ENCODE data around the gene RMND1. TPM values are rescaled to one million over a fixed set of nuclear protein-coding genes. Genes with fewer than 3 reads are reported as not detected.

RMND1 gene
- total and polyA plus RNA-seq, 2 of the 13 experiments (the other 11 are each of a cell fraction or from before 2014, with no cell fraction given): 34.0 to 72.5 TPM

DNA sequence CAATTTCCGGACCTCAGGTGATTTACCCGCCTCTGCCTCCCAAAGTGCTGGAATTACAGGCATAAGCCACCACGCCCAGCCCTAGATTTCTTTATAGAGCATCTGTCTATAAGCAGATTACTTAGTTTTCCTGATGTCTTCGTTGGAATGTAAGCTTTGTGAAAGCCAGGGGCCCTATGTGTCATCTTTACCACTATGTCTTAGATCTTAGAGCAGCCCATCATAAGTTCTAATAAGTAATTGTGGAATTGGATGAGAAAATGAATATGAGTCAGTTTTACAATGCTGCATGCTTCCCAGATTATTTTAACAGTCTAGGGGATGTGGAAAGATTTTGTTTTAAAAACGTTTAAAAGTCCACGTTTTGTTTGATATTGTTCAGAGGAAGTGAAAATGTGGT lies 51.5 kb downstream of the RMND1 start:
- no peak overlapping the region for H3K9ac ChIP-seq (ENCODE audit: insufficient read depth, low read depth, low read length)
- TF ChIP-seq MYC (CRISPR knock-in tag; IDR thresholded peaks at IDR 0.05; ENCODE audit: borderline replicate concordance): no peak
- FAIRE-seq (no peak), ATAC-seq (no peak), DNase-seq (ENCODE audit: low spot score) (no peak)
- H2AFZ ChIP-seq (ENCODE audit: low read length): no peak overlapping the region
- ChIA-PET CTCF (ENCODE audit: low intra/inter-chr PET ratio, low total read pairs) (no interaction called here), POLR2A (interaction anchor here (1.1 kb wide), 2 partner anchors 10 to 11 kb away, joined by 3 read pairs; no protein-coding TSS in a partner anchor)
- intact Hi-C loops (cut with micrococcal nuclease; ENCODE audit: unreplicated experiment) (no loop called here), in situ Hi-C loops (cut with HindIII; ENCODE audit: extremely low pct_ligation_motif_present, low pct_unique_long_range_greater_than_20kb) (no loop called here)
- H3K27ac ChIP-seq (ENCODE audit: extremely low read length, insufficient read depth, low read length): no peak overlapping the region
- H3K4me2 ChIP-seq (ENCODE audit: low read depth, low read length): no peak overlapping the region
- H4K20me1 ChIP-seq (ENCODE audit: insufficient read depth, low read length): no peaks in the 10 kb centered on the region; the same call in 1 of the 2 replicates
- no peaks in the 10 kb centered on the region for H3K27me3 ChIP-seq (ENCODE audit: control insufficient read depth in 1 of 2, insufficient read depth in 2 of 2, low read length in 2 of 2)
- BruUV-seq (replicated peaks): no TSS peak
- H3K4me1 ChIP-seq (ENCODE audit: insufficient read depth, low read length): peaks cover 25% of the 10 kb centered on the region
- WGBS (ENCODE audit: low lambda C conversion rate): 75% methylated on average over 6 of the region's 6 CpGs
- no peak overlapping the region for H3K4me3 ChIP-seq (replicated peaks in 1 of 3; ENCODE audit: insufficient read depth in 1 of 3, low read depth in 2 of 3, low read length in 3 of 3)
- H3K79me2 ChIP-seq (ENCODE audit: insufficient read depth, low read length): peaks cover 70% of the 10 kb centered on the region
- H3K9me3 ChIP-seq (ENCODE audit: low read length): no peaks in the 10 kb centered on the region
- H3K36me3 ChIP-seq (replicated peaks in 1 of 2; ENCODE audit: control insufficient read depth in 1 of 2, insufficient read depth in 2 of 2, low read length in 2 of 2): peaks cover 5 to 7% of the 10 kb centered on the region in 2 experiments; a peak in 4 of 5 replicates

DNA sequence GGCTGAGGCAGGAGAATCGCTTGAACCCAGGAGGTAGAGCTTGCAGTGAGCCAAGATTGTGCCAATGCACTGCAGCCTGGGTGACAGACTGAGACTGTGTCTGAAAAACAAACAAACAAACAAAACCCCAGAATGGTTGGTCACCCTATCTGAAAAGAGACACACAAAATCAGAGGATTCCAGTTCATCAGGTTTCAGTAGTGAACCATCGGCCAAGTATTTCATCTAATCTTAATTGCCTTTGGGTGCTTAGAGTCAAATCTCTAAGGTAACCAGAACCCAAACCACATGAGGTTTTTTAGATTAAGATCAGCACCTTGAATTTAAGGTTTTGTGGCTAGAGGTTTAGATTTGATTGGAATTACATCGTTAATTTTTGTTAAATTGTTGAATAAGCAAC lies 52.2 kb downstream of the RMND1 start:
- POLR2A ChIA-PET: interaction anchor here (1.1 kb wide), 2 partner anchors 9 to 10 kb away, joined by 3 read pairs; no protein-coding TSS in a partner anchor
- Histone ChIP-seq H3K4me3 (replicated peaks in 1 of 3; ENCODE audit: insufficient read depth in 1 of 3, low read depth in 2 of 3, low read length in 3 of 3) (no peak overlapping the region), H3K9me3 (ENCODE audit: low read length) (no peaks in the 10 kb centered on the region), H3K36me3 (replicated peaks in 1 of 2; ENCODE audit: control insufficient read depth in 1 of 2, insufficient read depth in 2 of 2, low read length in 2 of 2) (peaks cover 0 to 3% of the 10 kb centered on the region in 2 experiments; a peak in 4 of 5 replicates), H4K20me1 (ENCODE audit: insufficient read depth, low read length) (peaks cover 5% of the 10 kb centered on the region; the same call in 1 of the 2 replicates), H3K27ac (ENCODE audit: extremely low read length, insufficient read depth, low read length) (no peak overlapping the region), H2AFZ (ENCODE audit: low read length) (no peak overlapping the region), H3K79me2 (ENCODE audit: insufficient read depth, low read length) (peaks cover 78% of the 10 kb centered on the region), H3K4me1 (ENCODE audit: insufficient read depth, low read length) (peaks cover 33% of the 10 kb centered on the region), H3K9ac (ENCODE audit: insufficient read depth, low read depth, low read length) (no peak overlapping the region), H3K27me3 (ENCODE audit: control insufficient read depth in 1 of 2, insufficient read depth in 2 of 2, low read length in 2 of 2) (no peaks in the 10 kb centered on the region), H3K4me2 (ENCODE audit: low read depth, low read length) (no peak overlapping the region)
- TF ChIP-seq EZH2 (conservative IDR thresholded peaks at IDR 0.05; ENCODE audit: low read depth, low read length): no peak
- TF ChIP-seq, protein P1, sequence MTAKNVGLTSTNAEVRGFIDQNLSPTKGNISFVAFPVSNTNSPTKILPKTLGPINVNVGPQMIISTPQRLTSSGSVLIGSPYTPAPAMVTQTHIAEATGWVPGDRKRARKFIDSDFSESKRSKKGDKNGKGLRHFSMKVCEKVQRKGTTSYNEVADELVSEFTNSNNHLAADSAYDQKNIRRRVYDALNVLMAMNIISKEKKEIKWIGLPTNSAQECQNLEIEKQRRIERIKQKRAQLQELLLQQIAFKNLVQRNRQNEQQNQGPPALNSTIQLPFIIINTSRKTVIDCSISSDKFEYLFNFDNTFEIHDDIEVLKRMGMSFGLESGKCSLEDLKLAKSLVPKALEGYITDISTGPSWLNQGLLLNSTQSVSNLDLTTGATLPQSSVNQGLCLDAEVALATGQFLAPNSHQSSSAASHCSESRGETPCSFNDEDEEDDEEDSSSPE (CRISPR knock-in tag; IDR thresholded peaks at IDR 0.05): no peak
- no peak for TF ChIP-seq IKZF1 (IDR thresholded peaks at IDR 0.05)
- no peak for TF ChIP-seq AGO1 (IDR thresholded peaks at IDR 0.05; ENCODE audit: low read depth, low read length, poor library complexity, severe bottlenecking)
- TF ChIP-seq KDM2A (CRISPR knock-in tag; IDR thresholded peaks at IDR 0.05; ENCODE audit: borderline replicate concordance, low read depth): no peak
- no peak for TF ChIP-seq CENPT (CRISPR knock-in tag; IDR thresholded peaks at IDR 0.05; ENCODE audit: low read depth)
- TF ChIP-seq, protein P2, sequence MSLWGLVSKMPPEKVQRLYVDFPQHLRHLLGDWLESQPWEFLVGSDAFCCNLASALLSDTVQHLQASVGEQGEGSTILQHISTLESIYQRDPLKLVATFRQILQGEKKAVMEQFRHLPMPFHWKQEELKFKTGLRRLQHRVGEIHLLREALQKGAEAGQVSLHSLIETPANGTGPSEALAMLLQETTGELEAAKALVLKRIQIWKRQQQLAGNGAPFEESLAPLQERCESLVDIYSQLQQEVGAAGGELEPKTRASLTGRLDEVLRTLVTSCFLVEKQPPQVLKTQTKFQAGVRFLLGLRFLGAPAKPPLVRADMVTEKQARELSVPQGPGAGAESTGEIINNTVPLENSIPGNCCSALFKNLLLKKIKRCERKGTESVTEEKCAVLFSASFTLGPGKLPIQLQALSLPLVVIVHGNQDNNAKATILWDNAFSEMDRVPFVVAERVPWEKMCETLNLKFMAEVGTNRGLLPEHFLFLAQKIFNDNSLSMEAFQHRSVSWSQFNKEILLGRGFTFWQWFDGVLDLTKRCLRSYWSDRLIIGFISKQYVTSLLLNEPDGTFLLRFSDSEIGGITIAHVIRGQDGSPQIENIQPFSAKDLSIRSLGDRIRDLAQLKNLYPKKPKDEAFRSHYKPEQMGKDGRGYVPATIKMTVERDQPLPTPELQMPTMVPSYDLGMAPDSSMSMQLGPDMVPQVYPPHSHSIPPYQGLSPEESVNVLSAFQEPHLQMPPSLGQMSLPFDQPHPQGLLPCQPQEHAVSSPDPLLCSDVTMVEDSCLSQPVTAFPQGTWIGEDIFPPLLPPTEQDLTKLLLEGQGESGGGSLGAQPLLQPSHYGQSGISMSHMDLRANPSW (CRISPR knock-in tag; IDR thresholded peaks at IDR 0.05; ENCODE audit: borderline replicate concordance): no peak
- TF ChIP-seq, protein P3, sequence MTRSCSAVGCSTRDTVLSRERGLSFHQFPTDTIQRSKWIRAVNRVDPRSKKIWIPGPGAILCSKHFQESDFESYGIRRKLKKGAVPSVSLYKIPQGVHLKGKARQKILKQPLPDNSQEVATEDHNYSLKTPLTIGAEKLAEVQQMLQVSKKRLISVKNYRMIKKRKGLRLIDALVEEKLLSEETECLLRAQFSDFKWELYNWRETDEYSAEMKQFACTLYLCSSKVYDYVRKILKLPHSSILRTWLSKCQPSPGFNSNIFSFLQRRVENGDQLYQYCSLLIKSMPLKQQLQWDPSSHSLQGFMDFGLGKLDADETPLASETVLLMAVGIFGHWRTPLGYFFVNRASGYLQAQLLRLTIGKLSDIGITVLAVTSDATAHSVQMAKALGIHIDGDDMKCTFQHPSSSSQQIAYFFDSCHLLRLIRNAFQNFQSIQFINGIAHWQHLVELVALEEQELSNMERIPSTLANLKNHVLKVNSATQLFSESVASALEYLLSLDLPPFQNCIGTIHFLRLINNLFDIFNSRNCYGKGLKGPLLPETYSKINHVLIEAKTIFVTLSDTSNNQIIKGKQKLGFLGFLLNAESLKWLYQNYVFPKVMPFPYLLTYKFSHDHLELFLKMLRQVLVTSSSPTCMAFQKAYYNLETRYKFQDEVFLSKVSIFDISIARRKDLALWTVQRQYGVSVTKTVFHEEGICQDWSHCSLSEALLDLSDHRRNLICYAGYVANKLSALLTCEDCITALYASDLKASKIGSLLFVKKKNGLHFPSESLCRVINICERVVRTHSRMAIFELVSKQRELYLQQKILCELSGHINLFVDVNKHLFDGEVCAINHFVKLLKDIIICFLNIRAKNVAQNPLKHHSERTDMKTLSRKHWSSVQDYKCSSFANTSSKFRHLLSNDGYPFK (CRISPR knock-in tag; IDR thresholded peaks at IDR 0.05; ENCODE audit: borderline replicate concordance): no peak
- no peak for TF ChIP-seq RFX1 (IDR thresholded peaks at IDR 0.05)
- intact Hi-C loops (cut with micrococcal nuclease; ENCODE audit: unreplicated experiment) (loop anchor here (10.0 kb wide), 1 partner anchor 1585 kb away; the partner anchor contains the start of gene FBXO5), in situ Hi-C loops (cut with HindIII; ENCODE audit: extremely low pct_ligation_motif_present, low pct_unique_long_range_greater_than_20kb) (no loop called here)
- ATAC-seq (no peak), FAIRE-seq (no peak), DNase-seq (ENCODE audit: low spot score) (no peak)
- no TSS peak for BruUV-seq (replicated peaks)
- WGBS (ENCODE audit: low lambda C conversion rate): over 99% methylated on average over 3 of the region's 3 CpGs
- CTCF ChIA-PET (ENCODE audit: low intra/inter-chr PET ratio, low total read pairs): no interaction called here

All from HepG2 (cell line).